ENCODE data around the gene PUS7L.

The PUS7L gene

DNA sequence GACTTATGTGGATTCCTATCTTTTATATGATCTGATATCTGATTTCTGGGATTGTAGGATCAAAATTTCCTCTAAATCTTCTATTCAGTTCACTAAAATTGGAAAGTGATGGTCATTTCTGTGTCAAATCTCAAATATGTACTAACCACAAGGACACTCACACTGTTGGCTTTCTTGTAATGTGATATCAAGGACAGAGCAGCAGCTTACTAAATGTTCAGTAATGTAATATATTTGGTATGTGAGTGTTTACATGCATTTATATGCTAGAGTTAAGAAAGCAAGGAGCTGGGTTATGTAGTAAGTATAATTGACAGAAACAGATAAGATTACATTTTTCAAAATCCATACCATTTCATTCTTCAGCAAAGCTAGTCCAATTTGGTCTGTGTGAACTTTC, 16.5 kb downstream of the PUS7L start:
- TF ChIP-seq FOXM1 (IDR thresholded peaks at IDR 0.05; ENCODE audit: borderline replicate concordance, low read depth) (no peak), CREB1 (IDR thresholded peaks at IDR 0.05; ENCODE audit: low read depth) (no peak), CEBPB (IDR thresholded peaks at IDR 0.05) (no peak), ZBTB7A (IDR thresholded peaks at IDR 0.05; ENCODE audit: low read depth) (no peak), YY1 (IDR thresholded peaks at IDR 0.05; ENCODE audit: low read depth) (no peak)
- TF ChIP-seq, protein P1, sequence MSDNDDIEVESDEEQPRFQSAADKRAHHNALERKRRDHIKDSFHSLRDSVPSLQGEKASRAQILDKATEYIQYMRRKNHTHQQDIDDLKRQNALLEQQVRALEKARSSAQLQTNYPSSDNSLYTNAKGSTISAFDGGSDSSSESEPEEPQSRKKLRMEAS (IDR thresholded peaks at IDR 0.05) = no peak
- TF ChIP-seq, protein P2, sequence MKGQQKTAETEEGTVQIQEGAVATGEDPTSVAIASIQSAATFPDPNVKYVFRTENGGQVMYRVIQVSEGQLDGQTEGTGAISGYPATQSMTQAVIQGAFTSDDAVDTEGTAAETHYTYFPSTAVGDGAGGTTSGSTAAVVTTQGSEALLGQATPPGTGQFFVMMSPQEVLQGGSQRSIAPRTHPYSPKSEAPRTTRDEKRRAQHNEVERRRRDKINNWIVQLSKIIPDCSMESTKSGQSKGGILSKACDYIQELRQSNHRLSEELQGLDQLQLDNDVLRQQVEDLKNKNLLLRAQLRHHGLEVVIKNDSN (IDR thresholded peaks at IDR 0.05) = no peak

DNA sequence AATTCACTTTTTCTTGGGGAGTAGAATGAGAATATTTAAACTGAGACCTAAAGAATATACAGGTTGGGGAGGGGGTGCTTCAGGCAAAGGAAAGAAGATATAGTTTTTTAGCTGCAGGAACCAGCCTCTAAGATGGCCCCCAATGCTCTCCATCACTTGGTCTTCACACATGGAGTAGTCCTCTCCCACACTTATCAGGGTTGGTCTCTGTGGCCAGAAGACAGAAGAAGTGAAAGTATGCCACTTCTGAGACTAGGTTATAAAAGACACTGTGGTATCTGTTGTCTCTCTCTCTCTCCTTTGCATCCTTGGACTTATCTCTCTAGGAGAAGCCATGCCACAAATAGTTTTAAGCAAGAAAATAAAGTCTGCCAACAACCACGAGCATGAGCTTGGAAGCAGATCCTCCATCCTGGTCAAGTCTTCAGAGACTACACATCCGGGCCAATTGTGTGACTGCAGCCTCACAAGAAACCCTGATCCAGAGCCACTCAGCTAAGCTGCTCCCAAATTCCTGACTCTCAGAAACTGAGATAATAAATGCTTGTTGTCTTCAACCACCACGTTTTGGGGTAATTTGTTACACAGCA, 18.0 kb downstream of the PUS7L start:
- TF ChIP-seq EP300 (IDR thresholded peaks at IDR 0.05; ENCODE audit: borderline replicate concordance) (no peak), CREB1 (IDR thresholded peaks at IDR 0.05; ENCODE audit: low read depth) (no peak), TCF12 (IDR thresholded peaks at IDR 0.05; ENCODE audit: low read depth) (no peak), NFIC (IDR thresholded peaks at IDR 0.05) (no peak), FOXM1 (IDR thresholded peaks at IDR 0.05; ENCODE audit: borderline replicate concordance, low read depth) (no peak), CEBPB (IDR thresholded peaks at IDR 0.05) (no peak), EGR1 (IDR thresholded peaks at IDR 0.05) (no peak), RAD21 (IDR thresholded peaks at IDR 0.05; ENCODE audit: low read depth) (no peak), TAF1 (IDR thresholded peaks at IDR 0.05; ENCODE audit: low read depth) (no peak), ZBTB7A (IDR thresholded peaks at IDR 0.05; ENCODE audit: low read depth) (no peak), REST (IDR thresholded peaks at IDR 0.05; ENCODE audit: low read depth) (no peak)
- TF ChIP-seq, protein P2 (IDR thresholded peaks at IDR 0.05) = no peak
- TF ChIP-seq, protein P1 (IDR thresholded peaks at IDR 0.05) = no peak

- TF ChIP-seq TEAD4 (IDR thresholded peaks at IDR 0.05) (no peak), YY1 (IDR thresholded peaks at IDR 0.05; ENCODE audit: low read depth) (no peak), NFIC (IDR thresholded peaks at IDR 0.05) (no peak), TAF1 (IDR thresholded peaks at IDR 0.05; ENCODE audit: low read depth) (no peak), TCF12 (IDR thresholded peaks at IDR 0.05; ENCODE audit: low read depth) (no peak), EP300 (IDR thresholded peaks at IDR 0.05; ENCODE audit: borderline replicate concordance) (no peak), EGR1 (IDR thresholded peaks at IDR 0.05) (no peak), FOXM1 (IDR thresholded peaks at IDR 0.05; ENCODE audit: borderline replicate concordance, low read depth) (no peak), CEBPB (IDR thresholded peaks at IDR 0.05) (no peak), REST (IDR thresholded peaks at IDR 0.05; ENCODE audit: low read depth) (no peak), ZBTB7A (IDR thresholded peaks at IDR 0.05; ENCODE audit: low read depth) (no peak), CREB1 (IDR thresholded peaks at IDR 0.05; ENCODE audit: low read depth) (no peak), RAD21 (IDR thresholded peaks at IDR 0.05; ENCODE audit: low read depth) (no peak)
- TF ChIP-seq, protein P2 (IDR thresholded peaks at IDR 0.05) = no peak
- TF ChIP-seq, protein P1 (IDR thresholded peaks at IDR 0.05) = no peak
Measured at GRCh38 chr12:43737646-43738045, 20.9 kb downstream of the PUS7L start.

GRCh38 chr12:43736927-43737440, 21.6 kb downstream of the PUS7L start:
- TF ChIP-seq, protein P1 (IDR thresholded peaks at IDR 0.05) = no peak
- TF ChIP-seq, protein P2 (IDR thresholded peaks at IDR 0.05) = no peak
- TF ChIP-seq ZBTB7A (IDR thresholded peaks at IDR 0.05; ENCODE audit: low read depth) (no peak), CREB1 (IDR thresholded peaks at IDR 0.05; ENCODE audit: low read depth) (no peak), NFIC (IDR thresholded peaks at IDR 0.05) (no peak), TEAD4 (IDR thresholded peaks at IDR 0.05) (no peak), CEBPB (IDR thresholded peaks at IDR 0.05) (no peak), YY1 (IDR thresholded peaks at IDR 0.05; ENCODE audit: low read depth) (no peak), REST (IDR thresholded peaks at IDR 0.05; ENCODE audit: low read depth) (no peak), RAD21 (IDR thresholded peaks at IDR 0.05; ENCODE audit: low read depth) (no peak)
